K562 (cell line): ENCODE data around the gene ZNF774.

Experiments used
- CGGBP1 ChIP-seq: fragments of 250-450 bp; sonication (Bioruptor Pico); IDR thresholded peaks from 2 replicates; pipeline ENCODE4 v1.9.0; 2021; ENCODE audit warnings: mild to moderate bottlenecking
- CTCF ChIP-seq, 3 experiments: IDR thresholded peaks in 2 of 3; conservative IDR thresholded peaks in 1 of 3; 2 replicates each; pipeline ENCODE4 v1.5.1; 2011 to 2012; ENCODE audit warnings: low read length in 3 of 3, mild to moderate bottlenecking in 3 of 3, control low read depth in 2 of 3, improper control_type of control experiment in 1 of 3, inconsistent platforms in 1 of 3, low read depth in 1 of 3, mixed read lengths in 1 of 3, moderate library complexity in 1 of 3; ENCODE audit not compliant: insufficient read depth in 2 of 3
- EZH2 ChIP-seq: IDR thresholded peaks from 2 replicates; pipeline ENCODE4 v1.6.1; 2012; ENCODE audit warnings: low read depth, mild to moderate bottlenecking, inconsistent platforms, low read length, borderline replicate concordance
- MGA ChIP-seq: fragments of 450-650 bp; IDR thresholded peaks from 2 replicates; pipeline ENCODE4 v1.6.1; 2016; ENCODE audit warnings: mild to moderate bottlenecking, moderate library complexity
- NR2C1 ChIP-seq, 2 experiments: fragments of 450-650 bp; IDR thresholded peaks; 2 replicates each; pipeline ENCODE4 v1.6.1; 2017; ENCODE audit warnings: mild to moderate bottlenecking in 2 of 2, antibody characterized with exemption in 1 of 2, inconsistent platforms in 1 of 2, missing compliant biosample characterization in 1 of 2, missing genetic modification characterization in 1 of 2
- ZFP30 ChIP-seq: fragments of 250-450 bp; sonication (Bioruptor Pico); IDR thresholded peaks from 2 replicates; pipeline ENCODE4 v1.8.0; 2022; ENCODE audit warnings: moderate library complexity, mild to moderate bottlenecking, inconsistent platforms, borderline replicate concordance

GRCh38 chr15:90364251-90364650 is 12.2 kb downstream of the ZNF774 start:
- TF ChIP-seq MGA (no peak), ZFP30 (no peak), EZH2 (no peak), NR2C1 (IDR thresholded peaks at IDR 0.05) (no peak), NR2C1 (tag; IDR thresholded peaks at IDR 0.05) (no peak), CGGBP1 (CRISPR knock-in tag) (no peak), CTCF (IDR thresholded peaks at IDR 0.05 in 2 of 3, conservative IDR thresholded peaks at IDR 0.05 in 1 of 3; ENCODE audit: insufficient read depth in 2 of 3, low read depth in 1 of 3, low read length in 3 of 3) (no peak)
